ENCODE results near the gene CHSY3.

The CHSY3 gene

GRCh38 chr5:130231786-130232185, 327.5 kb downstream of the CHSY3 start:
- H3K4me3 ChIP-seq (ENCODE audit: low read depth in 1 of 2, low read length in 2 of 2) = no peak overlapping the region
- no peaks in the 10 kb centered on the region for H3K4me1 ChIP-seq (ENCODE audit: insufficient read depth, low read length)
- H3K9me3 ChIP-seq (ENCODE audit: low read length) = peaks cover 3% of the 10 kb centered on the region
- H3K9ac ChIP-seq (ENCODE audit: low read length) = no peak overlapping the region
- H3K27me3 ChIP-seq (ENCODE audit: control insufficient read depth in 1 of 2, insufficient read depth in 2 of 2, low read length in 2 of 2) = no peaks in the 10 kb centered on the region
- H3K27ac ChIP-seq (ENCODE audit: low read depth, low read length) = no peak overlapping the region
- no peaks in the 10 kb centered on the region for H3K36me3 ChIP-seq (ENCODE audit: insufficient read depth, low read length)

DNA sequence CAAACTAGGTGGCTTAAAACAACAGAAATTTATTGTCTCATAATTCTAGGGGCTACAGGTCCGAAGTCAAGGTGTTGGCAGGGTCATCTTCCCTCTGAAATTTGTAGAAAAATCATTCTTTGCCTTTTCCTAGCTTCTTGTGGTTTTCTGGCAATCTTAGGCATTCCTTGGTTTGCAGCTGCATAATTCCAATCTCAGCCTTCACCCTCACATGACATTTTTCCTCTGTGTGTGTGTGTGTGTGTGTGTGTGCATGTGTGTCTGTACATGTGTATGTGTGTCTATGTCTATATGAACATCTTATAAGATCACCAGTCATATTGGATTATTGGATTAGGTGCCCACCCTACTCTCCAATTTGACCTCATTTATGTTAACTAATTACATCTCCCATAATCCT, 330.6 kb downstream of the CHSY3 start:
- H3K4me3 ChIP-seq (ENCODE audit: low read depth in 1 of 2, low read length in 2 of 2) = no peak overlapping the region
- no peak overlapping the region for H3K9ac ChIP-seq (ENCODE audit: low read length)
- no peaks in the 10 kb centered on the region for H3K36me3 ChIP-seq (ENCODE audit: insufficient read depth, low read length)
- H3K9me3 ChIP-seq (ENCODE audit: low read length) = peaks cover 3% of the 10 kb centered on the region
- no peaks in the 10 kb centered on the region for H3K27me3 ChIP-seq (ENCODE audit: control insufficient read depth in 1 of 2, insufficient read depth in 2 of 2, low read length in 2 of 2)
- no peak overlapping the region for H3K27ac ChIP-seq (ENCODE audit: low read depth, low read length)
- H3K4me1 ChIP-seq (ENCODE audit: insufficient read depth, low read length) = no peaks in the 10 kb centered on the region
